GM18517 (cell line): ENCODE data around the gene CHIC2.
A peak's percentile ranks its signal among the peaks of the same experiment; 100 is the strongest.
"Not testable (repeated sequence)": the region's sequence is repeated elsewhere in the genome, so short reads cannot be mapped to it uniquely, and the experiment has no call there.

Source experiments
- ATAC-seq: cut with Tn5 transposase; IDR thresholded peaks from one replicate; pipeline ENCODE4 v1.9.1; 2021; ENCODE audit warnings: mild to moderate bottlenecking, moderate library complexity; ENCODE audit not compliant: unreplicated experiment

CHIC2 gene

DNA sequence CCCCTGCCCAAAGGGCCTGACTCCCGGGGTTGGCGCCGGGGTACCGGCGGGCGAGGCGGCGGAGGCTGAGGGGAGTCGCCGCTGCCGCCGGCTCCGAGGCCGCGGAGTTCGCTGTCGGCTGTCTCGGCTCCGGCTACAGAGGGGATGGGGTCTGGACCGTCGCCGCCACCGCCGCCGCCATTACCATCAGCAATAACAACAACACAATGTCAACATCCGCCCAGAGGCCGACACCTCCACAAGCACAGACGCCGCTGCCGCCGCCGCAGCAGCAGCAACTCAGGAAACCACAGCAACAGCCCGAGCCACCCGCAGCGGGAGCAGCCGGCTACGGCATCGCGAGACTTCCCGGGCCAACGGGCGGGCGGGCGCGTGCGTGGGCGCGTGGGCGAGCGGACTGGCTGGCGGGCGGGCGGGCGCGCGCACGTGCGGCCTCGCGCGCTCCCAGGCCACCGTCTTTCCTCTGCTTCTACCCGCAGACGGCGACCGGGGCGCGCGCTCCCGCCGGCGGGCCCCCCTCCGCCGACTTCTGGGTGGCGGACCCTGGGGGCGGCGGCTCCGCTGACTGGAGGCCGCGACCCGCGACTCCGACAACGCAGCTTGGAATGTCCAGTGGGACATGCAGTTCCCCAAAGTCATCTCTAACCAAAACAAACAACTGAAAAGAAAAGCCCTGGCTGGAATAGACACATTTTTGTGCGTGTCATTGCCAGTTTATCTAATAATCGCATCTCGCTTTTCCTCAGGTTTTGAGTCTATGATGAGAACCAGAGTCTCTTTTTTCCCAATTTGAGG, at the start of gene CHIC2:
Gene CHIC2, minus strand, starts transcription at position 289 of the 795 bp plus-strand sequence. CDS start 305 bp downstream, outside the sequence.
- peak; percentile 98 for ATAC-seq

DNA sequence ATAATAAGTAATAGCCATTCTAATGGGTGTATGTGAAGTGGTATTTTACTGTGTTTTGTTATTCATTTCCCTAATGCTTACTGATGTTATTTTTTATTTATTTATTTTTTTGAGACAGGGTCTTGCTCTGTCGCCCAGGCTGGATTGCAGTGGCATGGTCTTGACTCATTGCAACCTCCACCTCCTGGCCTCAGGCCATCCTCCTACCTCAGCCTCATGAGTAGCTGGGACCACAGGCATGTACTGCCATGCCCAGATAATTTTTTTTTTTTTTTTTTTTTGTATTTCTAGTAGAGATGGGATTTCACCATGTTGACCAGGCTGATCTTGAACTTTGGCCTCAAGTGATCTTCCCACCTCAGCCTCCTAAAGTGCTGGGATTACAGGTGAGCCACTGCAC, 48.8 kb upstream of the CHIC2 start:
- not testable (repeated sequence) for ATAC-seq

DNA sequence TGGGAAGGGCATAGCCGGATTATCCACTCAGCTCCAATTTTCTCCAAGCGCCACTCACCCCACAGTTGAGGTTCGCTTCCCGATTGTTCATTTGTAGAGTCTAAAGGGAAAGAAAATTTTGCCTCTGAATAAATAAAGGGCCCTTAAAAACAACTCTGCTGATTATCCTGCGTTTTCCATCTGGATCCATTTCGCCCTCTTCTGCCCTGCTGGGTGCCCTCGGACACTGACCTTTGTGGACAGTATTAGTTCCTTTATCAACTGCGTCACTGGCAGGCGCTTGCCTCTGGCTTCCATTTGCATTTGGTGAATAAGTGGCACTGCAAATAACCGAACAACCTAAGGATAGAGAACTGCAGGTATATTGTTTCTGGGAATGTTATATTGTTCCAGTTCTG, 45.6 kb upstream of the CHIC2 start:
- no peak for ATAC-seq

DNA sequence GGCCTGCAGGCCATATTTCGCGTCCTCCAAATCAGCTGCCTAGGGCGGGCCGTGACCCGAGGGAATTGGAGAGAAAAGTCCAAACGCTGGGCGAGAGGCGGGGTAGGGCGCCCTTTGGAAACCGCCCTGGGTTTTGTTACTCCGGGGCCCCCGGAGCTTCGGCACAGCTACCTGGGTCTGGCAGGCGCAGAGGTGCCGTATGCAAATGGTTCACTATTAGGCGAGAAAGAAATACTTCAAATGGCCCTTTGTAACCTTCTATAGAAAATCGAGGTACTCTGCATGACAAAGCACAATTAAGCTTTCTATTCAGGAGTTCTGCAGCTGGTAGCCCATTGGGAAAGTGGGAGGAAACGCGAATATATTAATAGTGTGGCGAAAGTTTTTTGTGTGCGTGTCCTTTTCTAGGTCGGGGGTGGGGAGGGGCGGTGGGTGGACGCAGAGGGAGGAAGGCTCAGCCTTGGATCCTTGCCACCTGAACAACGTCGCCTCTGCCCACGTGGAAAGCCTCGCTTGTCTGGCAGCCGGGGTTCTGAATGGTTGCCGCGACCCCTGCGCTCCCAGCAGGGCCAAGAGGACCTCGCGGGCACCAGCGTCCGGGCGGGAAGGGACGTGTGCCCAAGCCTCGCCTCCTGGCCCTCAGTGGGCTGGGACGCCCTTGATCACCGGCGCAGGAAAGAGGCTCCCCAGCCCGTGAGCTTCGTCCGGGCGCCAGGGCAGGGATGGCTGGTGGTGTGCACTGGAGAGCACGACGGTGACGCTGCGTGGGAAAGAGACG, 45.0 kb upstream of the CHIC2 start:
- ATAC-seq = no peak

DNA sequence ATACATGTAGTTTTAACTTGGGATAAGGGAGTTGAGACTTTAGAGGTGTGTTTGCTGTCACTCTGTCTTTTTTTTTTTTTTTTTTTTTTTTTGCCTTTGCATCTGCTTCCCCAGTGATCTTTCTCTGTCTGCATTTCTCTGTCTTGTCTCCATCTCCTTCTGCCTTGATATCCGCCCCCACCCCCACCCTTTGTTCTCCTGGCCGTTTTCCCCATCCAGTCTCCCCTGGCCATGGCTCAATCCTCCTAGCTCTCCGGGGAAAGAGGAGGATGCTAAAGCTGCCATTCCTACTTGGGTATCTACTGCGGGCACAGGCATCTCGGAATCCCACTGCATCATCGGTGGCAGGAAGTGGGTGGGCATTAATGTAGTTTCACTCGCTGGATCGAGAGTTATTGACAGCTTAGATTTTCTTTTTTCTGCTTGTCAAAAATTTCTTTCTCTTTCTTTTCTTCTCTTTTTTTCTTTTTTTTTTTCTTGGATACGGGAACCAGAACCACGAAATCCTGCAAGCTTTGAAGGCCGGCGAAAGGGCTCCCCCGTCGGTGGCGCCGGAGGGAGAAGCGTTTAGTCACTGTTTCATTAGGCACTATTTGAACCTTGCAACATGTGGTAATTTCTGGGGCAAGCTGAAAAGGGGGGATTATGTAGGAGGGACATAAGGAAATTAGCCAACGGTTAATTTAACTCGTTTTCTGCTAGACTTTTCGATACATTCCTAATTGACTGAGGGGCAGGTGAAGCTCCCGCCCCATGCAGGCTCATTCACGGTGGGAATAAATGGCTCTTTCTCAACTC, 43.7 kb upstream of the CHIC2 start:
- ATAC-seq = no peak

DNA sequence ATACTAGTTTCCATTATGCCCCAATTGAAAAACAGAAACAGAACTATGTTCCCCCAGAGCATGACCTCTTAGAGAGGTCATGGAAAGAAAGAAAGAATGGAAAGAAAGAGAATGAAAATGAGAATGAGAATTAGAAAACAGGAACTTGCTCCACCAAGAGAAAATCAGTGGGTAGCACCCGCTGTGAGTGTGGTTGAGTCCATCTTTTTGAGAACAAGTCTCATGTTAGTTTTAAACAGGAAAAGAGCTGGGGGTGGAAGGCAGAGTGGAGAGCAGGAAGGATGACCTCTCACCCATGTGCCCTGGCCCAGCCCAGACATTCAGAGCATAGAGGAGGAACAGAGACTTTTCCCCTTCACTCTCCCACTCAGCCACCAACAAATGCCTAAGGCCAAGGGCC, 40.5 kb upstream of the CHIC2 start:
- peak; percentile 67 for ATAC-seq

DNA sequence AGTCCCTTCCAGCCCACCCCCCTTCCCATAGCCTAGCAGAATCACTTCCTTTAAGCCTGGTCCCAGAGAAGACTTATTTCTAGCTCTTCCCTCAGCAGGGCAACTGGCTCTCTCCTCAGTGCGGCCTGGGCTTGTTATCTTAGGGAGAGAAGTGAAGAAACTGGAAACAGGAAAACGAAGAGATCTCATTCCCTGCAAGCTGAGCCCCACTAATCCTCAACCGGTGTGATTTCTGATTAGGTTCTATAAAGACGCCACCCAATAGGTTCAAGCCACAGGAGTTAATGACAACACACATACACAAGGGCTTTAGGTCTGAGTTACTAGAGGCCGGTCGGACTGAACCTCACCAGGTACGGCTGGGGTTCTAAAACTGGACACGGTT, 38.8 kb upstream of the CHIC2 start:
- ATAC-seq = no peak

DNA sequence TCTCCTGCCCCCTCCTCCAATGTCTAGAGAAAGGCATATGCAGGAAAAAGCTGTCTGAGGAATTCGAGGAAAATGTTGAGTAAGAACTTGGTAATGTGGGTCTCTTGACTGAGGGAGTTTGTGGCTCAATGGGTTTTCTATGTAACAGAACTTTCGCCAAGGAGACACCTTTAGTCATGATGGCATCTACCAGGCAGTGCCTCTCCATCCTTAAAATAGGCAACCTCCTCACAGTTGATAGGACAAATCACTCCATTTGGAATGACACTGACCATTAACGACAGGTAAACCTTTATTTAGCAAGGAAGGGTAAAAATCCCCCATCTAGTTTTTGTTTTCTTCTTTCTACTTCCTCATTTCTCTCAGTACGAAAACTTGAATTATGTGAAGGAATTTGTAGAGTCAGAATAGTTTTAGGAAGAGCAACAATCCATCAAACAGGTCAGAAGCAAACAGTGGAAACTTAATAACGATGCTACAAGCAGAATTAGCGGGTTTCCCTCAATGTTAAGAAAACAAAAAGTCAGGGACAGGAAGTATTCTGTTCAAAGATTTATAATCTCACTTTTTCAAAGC, 38.2 kb upstream of the CHIC2 start:
- no peak for ATAC-seq

DNA sequence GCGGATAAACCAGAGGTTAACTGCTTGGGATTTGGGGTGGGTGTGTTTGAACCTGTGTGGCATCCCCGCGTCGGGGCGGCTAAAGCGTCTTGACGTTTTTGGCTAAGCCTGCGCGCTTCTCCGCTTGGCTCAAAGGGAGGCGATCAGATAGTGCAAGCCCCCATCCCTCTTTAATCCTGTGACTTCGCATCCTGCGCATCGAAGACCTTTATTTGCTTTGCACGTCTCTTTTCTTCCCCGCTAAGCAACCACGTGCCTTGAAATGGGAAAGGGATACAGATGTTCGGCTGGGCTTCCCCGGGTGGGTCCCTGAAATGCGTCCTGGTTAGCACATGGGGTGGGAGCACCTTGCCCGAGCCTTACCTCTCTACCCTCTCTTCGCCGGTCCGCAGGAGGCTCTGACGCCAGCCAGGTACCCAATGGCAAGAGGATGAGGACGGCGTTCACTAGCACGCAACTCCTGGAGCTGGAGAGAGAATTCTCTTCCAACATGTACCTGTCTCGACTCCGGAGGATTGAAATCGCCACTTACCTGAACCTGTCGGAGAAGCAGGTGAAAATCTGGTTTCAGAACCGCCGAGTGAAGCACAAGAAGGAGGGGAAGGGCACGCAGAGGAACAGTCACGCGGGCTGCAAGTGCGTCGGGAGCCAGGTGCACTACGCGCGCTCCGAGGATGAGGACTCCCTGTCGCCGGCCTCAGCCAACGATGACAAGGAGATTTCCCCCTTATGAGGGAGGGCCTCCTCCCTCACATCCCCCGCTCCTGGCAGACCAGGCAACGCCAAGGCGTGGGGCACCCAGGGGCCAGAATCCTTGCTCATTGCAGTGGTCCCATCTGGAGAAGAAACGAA, 37.0 kb upstream of the CHIC2 start:
- no peak for ATAC-seq

DNA sequence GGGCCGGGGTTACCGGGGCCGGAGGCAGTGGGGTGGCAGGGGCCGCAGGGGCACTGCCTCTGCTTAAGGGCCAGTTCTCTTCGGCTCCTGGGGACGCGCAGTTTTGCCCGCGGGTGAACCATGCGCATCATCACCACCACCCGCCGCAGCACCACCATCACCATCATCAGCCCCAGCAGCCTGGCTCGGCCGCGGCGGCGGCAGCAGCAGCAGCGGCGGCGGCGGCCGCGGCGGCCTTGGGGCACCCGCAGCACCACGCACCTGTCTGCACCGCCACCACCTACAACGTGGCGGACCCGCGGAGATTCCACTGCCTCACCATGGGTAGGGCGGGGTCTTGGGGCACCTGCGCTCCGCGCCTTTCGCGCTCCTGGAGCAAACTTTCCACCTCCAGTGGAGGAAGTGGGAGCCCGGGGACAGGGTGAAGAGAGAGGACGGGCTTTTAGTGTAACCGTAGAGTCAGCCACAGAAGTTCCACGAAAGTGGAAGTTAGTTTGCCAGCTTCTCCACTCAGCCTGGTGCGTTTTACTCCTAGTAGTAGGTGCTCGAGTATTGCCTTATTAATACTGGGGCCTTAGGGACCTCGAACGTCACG, 36.3 kb upstream of the CHIC2 start:
- ATAC-seq = no peak

DNA sequence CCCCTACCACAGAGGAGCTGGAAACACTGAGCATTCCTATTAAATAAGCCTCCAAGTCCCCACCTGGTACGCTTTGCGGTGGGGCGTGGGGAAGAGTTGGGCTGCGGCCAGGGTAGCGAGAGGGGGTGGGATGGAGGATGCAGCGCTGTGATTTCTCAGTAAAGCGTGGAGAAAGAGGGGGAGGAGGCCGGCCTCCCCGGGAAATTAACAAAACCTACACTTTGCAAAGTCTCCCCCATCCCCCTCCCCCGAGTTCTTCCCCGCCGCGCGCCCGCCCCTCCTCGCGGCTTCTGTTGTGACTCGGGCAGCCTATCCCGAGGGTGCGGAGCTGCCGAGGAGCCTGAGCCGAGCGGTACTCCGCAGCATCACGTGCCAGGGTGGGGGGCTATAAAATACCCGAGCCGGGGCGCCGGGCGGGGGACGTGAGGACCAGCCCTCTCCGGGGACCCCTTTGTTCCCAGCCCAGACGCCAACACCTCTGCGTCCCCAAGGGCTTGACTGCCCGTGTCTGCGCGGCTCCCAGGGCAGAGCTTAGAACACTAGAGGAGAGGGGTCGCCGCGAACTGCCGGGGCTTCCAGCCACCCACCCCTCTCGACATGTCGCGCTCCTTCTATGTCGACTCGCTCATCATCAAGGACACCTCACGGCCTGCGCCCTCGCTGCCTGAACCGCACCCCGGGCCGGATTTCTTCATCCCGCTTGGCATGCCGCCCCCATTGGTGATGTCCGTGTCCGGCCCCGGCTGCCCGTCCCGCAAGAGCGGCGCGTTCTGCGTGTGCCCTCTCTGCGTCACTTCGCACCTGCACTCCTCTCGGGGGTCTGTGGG, 35.6 kb upstream of the CHIC2 start, which contains the start of gene GSX2:
Gene GSX2, plus strand, starts transcription at position 416 of the 827 bp plus-strand sequence. Its CDS starts 182 bp downstream, at position 598.
- no peak for ATAC-seq

DNA sequence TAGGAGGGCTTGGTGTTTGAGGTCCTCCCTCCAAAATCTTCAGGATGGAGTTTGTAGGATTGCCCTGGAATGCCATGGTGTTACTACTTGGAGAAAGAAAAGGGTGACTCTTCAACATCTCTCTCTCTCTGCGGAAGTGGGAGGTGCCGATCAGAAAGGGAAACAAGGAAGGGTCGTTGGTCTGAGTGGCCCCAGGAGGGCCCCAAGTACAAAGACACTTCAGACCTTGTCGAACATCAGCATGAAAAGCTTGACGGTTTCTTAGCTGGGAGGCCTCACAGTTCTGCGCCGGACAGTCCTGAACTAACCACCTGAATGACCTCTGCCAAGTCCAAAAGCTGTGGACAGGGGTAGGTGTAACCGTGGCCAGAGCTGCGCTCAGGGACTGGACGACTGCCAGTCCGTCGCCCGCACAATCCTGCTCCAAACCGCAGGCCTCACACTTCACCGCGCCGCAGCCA, 34.9 kb upstream of the CHIC2 start:
- ATAC-seq = no peak

DNA sequence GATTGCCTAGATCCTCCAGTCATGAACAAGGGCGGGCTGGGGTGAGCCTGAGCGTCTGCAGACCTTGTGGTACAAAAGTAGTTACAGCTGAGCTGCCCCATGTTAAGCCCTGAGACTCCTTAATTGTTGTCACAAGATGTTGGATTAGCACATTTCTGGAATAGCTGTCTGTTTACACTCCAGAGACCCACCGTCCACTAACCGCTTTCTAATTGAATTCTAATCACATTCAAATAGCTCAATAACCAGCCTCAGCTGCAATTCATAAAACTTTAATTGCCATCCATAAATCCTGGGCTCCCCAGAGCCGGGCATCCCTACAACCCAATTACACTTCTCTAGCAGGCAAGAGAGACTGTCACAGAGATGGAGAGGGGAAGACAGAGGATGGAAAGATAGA, 34.0 kb upstream of the CHIC2 start:
- ATAC-seq = no peak

DNA sequence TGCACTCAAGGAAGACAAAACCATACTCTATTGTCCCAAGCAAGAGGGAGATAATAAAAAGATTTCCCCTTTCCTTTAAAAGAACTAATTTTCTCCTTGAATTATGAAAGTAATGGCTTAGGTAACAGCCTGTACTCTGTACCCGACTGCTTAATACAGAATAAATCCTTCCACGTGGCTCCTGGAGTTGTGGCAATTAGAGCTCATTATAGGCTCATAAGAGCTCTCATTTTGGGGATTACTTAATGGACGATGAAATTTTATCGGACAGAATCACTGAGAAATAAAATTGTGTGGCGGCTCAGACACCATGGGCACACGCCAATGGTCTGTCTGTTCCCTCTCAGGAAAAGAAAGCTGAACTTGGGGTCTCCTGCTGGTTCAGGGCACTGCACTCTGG, 32.7 kb upstream of the CHIC2 start:
- ATAC-seq = no peak

DNA sequence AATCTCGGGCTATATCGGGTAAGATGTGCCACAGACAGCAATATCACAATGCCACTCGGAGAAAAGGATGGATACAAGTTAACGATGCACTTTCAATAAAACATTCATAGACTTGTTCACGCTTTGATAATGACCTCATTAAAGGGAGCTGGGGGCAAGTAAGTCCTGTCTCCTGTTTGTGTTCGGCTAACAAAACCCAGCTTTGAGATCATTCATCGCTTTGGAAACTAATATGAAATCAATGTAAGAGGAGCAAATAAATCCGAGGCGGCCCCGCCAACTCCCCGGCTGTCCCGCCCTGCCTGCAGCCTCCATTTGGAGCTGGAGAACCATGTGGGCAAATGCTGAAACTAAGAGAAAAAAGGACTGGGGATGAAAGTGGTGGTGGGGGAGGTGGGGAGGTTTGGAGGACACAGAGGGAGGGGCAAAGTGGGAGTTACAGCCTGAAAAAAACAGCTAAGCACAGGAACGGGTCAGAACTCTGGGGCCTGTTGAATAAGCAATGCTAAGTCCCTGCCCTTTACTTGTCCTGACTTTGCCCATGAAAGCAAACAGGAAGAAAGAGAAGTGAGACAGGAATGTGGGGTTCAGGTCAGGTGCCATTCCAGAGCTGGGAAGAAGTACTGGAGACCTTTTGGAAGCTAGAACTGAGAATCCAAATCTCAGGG, 32.0 kb upstream of the CHIC2 start:
- no peak for ATAC-seq

DNA sequence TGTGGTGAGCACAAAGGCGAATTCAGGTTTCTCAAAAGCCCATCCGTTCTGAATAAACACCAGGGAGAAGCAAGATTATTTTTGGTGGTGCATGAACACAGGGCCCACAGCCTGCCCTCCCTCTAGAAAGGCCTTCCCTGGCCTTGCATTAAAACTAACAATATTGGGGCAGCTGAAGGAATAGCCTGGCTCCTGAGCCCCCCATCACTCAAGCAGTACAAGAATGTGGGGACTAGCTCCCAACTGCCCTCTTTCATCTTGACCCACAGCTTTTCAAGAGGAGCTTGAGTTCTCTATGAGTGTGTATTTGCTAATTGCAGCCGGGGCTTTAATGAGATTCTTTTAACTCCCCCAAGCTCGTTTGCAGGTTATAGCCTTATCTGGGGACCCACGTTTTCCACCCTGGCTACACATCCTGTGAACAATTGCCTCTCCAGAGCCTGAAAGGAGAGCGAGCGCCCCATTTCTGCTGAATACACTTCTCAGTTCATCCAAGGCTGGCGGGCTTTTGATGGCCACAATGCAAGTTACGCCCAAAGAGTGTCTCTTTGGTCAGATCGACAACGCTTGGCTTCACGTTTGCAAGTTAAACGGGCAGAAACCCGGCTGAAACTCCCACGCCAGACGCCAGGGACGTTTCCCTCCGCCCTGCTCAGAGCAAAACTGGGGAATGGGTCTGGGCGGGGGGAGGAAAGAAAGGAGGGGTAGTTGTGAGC, 30.9 kb upstream of the CHIC2 start:
- no peak for ATAC-seq

DNA sequence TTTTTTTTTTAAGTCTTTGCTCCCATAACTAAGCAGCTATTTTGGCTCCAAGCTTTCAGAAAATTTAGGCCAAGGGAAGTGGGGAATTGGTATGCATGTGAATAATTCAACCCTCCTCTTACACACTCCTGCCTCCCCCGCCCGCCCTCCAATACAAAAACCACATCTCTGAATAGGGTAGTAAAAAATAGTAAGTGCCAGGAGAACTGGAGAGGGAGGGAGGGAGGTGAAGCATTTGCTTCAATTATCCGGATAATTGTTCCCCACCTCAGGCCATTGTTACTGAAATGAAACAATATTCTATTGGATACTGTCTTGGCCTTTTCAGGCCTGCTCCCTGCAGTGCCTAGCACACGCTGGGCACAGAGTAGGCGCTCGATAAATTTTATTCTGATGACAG, 30.0 kb upstream of the CHIC2 start:
- ATAC-seq = no peak
